ENCODE data around the gene ABHD12.

The ABHD12 gene

DNA sequence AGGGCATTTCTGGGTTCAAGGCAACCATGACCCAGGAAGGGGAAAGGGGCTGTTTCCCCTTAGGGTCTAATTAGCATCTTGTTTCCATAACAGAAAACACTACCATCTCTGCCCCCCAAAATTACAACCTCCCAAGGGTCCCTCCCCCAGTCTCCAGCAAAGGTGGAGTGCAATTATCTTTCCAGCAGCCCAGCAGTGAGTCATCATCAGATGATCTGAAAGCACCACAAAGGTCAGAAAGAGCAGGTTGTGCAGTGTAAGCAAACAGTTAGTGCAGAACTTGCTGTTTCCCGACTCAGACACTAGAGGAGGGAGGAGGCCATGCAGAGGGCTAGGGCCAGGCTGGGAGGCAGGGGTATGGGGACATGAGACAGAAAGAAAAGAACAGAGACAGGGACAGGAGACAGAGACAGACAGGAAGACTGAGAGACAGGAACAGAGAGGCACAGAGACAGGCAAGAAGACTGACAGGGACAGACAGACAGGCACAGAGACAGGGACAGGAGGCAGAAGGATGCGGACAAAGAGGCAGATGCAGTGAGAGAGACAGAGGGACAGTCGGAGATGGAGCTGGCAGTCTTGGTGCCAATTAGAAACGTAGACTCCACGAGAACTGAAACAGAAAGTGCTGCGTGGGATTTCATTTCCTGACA lies 80.2 kb downstream of the ABHD12 start:
- FAIRE-seq: peak; percentile 86
- no peak for DNase-seq (ENCODE audit: extremely low spot score, insufficient read length, low read depth)

DNA sequence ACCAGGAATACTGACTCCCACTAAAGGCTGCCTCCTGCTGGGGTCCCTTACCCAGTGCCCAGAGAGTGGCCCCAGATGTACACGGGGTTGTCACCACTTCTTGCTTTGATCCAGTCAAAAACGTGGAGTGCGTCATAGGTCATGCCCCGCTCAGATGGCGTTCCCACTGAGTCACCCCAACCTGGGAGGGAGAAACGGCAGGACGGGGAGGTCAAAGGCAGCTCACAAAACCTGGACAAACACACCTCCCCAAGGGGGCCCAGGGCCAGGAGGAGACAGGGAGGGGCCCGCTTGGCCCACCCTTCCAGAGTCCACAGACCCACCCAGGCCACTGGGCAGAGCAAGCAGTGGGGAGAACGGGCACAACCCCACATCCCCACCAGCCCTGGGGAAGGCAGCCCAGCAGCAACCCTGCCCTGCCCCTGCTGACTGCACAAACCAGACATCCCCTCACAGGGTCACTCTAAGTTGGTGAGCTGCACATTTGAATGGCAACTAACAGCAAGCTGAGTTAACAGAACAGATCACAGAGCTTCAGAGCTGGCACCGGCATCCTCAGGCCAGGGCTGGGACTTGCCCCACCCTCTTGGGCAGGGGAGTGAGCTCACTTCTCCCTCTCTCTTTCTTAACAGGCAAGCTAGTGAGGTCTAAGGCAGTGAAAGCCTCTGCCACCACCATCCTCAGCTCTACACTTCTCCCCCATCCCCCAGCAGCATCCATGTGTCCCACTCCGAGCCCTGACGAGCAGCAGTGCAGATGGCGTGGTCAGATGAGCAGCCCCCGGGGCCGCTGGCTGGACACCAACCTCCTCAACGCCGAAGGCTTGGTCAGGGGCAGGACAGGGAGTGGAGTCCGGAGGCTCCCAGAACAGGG lies 81.0 kb downstream of the ABHD12 start:
- no peak for DNase-seq (ENCODE audit: extremely low spot score, insufficient read length, low read depth)
- no peak for FAIRE-seq

- no peak for DNase-seq (ENCODE audit: extremely low spot score, insufficient read length, low read depth)
- no peak for FAIRE-seq
Measured at GRCh38 chr20:25308671-25309394, 81.8 kb downstream of the ABHD12 start.

DNA sequence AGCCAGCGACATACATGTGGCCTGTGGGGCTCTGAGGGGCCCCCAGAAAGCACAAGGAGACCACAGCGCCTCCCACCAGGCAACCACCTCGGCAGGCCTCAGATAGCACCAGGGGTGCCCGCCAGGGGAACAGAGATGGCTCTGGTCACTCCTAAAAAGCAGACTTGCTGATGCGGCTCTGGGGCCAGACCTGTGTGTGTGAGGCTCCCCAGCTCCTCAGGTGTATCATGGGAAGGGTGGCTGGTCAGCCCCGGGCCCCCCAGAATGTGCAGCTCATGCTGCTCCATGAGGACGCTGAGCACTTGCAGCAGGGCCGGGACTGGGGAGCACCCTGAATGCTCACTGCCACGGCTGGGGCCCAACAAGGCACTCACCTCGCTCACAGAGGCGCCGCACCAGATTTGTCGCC lies 82.5 kb downstream of the ABHD12 start:
- no peak for FAIRE-seq

DNA sequence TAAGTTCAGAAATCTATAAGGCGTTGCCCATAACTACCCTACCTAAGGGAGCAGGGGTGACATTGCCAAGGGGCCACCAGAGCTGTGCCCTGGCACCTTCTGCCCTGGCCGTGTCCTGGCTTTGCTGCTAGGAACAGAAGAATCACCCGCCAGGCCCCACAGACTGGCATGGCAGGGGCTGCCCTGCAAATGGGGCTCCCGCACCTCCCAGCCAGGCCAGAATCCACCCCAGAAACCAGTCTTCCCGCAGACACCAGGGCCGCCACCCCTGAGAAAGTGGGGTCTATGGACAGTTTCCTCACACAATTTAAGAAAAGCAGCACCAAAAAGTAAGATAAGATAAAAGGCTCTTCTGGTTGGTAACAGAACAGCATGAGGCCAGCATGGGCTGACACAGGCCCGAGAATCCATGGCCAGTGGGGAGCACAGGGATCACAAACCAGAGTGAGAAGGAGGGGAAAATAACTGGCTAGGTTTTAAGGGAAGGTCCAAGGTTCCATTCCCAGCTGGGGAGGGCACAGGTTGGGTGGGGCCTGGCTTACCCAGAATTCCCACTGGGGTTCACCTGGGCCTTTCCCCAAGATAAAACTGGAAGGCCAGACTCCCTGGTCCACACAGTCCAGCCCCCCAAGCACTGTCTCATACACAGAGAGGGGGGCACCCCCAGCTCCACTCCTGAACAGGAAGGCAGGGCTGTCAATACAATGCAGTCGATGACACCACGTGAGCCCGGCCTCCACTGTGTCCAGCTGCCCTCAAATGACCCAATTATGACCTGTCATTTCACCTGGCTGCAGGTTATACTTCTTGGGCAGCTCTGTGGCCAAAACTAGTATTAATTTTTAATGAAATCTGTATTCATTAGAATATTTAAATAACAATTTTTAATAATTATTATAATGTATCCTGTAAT lies 83.4 kb downstream of the ABHD12 start:
- DNase-seq (ENCODE audit: extremely low spot score, insufficient read length, low read depth): no peak
- no peak for FAIRE-seq

More for the DNA sequence above, 82.5 kb downstream of the ABHD12 start:
- no peak for DNase-seq (ENCODE audit: extremely low spot score, insufficient read length, low read depth)

DNA sequence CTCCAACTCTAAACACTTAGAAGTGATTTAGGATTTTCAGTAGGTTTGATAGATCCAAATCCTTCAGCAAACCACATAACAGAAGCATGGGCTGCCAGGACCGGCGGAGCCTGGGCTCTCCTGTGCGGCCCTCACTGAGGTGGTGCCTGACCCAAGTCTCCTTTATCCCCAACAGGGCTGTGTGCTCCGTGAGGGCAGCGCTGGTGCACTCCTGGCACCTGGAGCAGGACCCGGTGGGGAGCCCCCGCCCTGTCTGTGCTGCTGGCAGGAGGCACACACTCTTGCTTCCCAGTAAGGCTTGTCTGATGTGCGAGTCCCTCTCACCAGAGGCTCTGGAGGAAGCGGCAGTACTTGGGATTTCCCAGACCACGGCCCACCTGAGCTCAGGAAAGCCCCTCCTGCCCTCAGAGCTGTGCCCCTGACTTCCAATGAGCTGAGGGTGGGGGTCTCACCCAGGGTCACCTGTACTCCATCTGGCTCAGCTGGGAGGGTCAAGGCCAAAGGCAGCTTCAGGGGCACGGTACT lies 86.5 kb downstream of the ABHD12 start:
- DNase-seq (ENCODE audit: extremely low spot score, insufficient read length, low read depth): no peak
- no peak for FAIRE-seq

DNA sequence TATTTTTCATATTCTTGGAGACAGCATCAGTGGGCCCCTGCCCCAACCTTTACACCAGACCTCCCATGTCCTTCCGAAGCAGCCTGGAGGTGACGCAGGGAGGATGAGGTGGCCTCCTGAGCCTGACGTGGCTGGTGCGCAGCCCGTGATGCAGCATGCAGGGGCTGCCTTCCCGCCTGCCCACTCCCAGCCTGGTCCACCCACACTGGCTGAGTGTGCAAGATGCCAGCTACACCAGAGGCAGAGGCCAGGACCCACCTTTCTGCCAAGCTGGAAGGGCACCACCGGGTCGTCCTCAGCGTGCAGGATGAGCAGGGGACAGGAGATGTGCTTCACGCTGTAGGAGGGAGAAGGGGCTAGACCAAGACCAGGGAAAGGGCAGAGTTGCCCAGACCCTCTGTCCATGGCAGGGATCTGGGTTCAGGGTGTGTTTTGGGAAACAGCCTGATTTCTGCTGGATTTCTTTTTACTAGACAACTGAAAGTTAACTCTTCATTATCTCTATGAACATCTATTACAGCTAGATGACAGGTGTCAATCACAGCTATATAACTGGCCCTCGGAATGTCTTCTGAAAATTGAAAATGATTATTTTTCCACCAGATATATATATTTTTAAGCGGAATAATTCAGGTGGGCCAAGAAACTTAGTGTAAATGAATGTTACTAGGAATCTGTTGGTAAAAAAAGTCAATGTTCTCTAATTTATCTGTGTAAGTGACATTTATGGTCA lies 87.2 kb downstream of the ABHD12 start:
- FAIRE-seq (no peak), DNase-seq (ENCODE audit: extremely low spot score, insufficient read length, low read depth) (no peak)

DNA sequence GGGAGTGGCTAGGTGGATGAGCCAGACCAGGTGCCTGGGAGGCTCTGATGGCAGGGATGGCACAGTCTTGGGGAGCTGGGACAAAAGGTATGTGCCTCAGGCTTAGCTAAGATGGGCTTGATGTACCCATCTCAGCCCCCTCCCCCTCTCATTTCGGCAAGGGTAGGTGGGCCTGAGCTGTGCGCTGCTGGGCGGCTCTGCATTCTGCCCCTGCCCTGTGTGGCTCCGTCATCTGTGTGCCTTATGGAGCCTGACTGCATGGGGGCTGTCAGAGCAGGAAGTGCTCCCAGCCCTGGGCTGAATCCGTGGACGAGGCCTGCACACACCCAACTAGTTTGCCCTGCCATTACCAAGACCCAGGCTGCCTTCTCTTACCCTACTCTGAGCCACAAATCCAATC lies 88.0 kb downstream of the ABHD12 start:
- FAIRE-seq (no peak), DNase-seq (ENCODE audit: extremely low spot score, insufficient read length, low read depth) (no peak)

- DNase-seq (ENCODE audit: extremely low spot score, insufficient read length, low read depth) (no peak), FAIRE-seq (no peak)
Measured at GRCh38 chr20:25301357-25301920, 89.2 kb downstream of the ABHD12 start.

DNA sequence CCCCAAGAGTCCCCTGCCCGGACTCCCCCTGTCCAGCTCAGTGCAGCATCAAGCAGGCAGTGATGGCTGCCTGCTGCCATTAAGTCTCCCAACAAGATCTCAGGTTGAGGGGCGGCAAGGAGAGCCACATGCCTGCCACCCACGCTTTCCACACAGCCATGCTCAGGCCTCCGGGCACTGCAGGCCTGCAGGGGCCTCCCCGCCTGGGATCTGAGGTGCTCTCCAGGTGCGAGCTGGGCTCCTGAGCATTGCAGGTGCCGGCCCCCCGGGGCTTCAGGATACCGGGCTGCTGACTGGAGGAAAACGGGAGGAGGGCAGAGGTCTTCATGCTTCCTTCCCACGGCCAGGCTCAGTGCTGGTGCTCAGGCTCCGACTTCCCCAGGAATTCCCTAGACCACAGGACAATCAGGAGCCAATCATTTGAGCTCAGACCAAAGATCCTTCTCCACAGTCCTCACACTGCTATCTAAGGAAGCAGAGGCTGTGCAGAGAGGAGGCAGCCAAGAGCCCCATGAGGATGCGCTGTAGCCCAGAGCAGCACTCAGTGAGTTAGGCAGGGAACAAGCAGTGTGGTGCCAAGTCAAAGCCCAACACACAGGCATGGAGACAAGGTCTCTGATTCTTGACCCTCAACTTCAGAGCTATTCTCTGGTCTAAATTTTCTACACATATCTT lies 90.0 kb downstream of the ABHD12 start:
- FAIRE-seq (no peak), DNase-seq (ENCODE audit: extremely low spot score, insufficient read length, low read depth) (no peak)

DNA sequence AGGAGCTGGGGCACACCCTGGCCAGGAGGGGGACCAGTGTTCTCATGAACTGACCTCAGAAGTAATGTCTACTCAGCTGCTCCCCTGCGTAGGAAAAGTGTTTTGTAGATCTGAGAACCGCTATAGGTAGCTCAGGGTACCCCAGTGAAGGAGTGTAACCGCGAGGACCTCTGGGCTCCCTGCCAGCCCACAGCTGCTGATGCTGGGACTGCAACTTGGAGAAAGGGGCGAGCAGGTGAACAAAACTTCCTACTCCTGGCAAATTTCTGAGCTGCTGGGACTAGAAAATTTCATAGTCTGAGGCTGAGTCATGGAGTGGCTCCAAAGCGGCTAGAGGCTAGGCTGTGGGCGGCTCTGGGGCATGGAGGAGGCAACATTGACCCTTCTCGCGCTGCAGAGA lies 90.8 kb downstream of the ABHD12 start:
- DNase-seq (ENCODE audit: extremely low spot score, insufficient read length, low read depth) (no peak), FAIRE-seq (no peak)

DNA sequence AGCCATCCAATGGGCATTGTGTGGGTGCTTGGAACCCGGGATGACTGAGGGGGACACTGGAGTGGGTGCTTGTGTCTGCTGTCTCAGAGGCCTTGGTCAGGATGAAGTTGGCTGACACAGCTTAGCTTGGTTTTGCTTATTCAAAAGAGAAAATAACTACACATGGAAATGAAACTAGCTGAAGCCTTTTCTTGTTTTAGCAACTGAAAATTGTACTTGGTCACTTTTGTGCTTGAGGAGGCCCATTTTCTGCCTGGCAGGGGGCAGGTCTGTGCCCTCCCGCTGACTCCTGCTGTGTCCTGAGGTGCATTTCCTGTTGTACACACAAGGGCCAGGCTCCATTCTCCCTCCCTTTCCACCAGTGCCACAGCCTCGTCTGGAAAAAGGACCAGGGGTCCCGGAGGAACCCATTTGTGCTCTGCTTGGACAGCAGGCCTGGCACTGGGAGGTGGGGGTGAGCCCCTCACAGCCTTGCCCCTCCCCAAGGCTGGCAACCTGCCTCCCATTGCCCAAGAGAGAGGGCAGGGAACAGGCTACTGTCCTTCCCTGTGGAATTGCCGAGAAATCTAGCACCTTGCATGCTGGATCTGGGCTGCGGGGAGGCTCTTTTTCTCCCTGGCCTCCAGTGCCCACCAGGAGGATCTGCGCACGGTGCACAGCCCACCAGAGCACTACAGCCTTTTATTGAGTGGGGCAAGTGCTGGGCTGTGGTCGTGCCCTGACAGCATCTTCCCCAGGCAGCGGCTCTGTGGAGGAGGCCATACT lies 93.3 kb downstream of the ABHD12 start:
- FAIRE-seq (peak; percentile 75), DNase-seq (ENCODE audit: extremely low spot score, insufficient read length, low read depth) (no peak)

DNA sequence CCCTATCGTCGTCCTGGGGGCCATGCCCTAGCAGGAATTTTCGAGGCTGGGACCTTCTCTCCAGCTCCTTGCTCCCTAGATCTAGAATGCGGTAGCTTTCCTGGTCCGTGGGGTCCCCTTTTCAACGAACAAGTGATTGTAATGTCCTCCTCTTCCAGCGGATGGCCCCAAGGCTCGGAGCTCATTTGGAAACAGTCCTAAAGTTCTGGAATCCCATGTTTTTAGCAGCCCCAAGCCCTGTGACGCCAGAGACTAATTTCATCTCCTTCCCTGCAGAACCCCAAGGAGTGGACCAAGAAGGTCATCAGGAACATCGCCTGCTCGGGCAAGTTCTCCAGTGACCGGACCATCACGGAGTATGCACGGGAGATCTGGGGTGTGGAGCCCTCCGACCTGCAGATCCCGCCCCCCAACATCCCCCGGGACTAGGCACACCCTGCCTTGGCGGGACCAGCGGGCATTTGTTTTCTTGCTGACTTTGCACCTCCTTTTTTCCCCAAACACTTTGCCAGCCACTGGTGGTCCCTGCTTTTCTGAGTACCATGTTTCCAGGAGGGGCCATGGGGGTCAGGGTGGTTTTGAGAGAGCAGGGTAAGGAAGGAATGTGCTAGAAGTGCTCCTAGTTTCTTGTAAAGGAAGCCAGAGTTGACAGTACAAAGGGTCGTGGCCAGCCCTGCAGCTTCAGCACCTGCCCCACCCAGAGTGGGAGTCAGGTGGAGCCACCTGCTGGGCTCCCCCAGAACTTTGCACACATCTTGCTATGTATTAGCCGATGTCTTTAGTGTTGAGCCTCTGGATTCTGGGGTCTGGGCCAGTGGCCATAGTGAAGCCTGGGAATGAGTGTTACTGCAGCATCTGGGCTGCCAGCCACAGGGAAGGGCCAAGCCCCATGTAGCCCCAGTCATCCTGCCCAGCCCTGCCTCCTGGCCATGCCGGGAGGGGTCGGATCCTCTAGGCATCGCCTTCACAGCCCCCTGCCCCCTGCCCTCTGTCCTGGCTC lies 94.2 kb downstream of the ABHD12 start:
- FAIRE-seq (peak; percentile 44), DNase-seq (ENCODE audit: extremely low spot score, insufficient read length, low read depth) (no peak)

DNA sequence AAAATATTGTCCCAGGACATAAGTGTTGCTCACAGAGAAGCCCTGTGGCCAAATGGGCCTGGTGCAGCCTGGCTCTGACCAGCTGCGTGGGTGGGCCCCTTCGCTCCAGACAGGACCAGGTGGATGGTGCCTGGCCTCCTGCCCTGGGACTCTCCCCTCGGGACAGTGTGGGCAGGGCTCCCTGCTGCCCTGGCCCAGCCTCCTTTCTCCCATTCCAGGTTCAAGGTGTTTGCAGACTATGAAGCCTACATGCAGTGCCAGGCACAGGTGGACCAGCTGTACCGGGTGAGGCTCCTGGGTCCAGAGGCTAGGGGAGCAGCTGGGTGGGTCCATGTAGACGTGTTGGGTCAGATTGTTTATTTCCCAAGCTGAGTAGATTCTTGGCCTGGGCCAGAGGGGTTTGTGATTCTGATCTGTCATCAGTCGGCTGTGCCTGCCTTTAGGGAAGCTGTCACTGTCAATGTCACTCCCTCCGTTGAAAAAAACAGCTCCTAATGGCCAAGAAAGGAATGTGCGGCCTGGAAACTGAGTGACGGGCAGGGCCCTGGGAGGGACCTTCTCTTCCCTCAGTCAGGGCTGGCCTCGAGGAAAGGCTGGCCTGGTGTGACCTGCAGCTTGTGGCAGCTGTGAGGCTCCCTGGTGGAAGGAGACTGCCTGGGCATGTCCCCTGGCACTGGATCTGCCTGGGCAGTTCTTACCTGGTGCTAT lies 95.1 kb downstream of the ABHD12 start:
- DNase-seq (ENCODE audit: extremely low spot score, insufficient read length, low read depth) (no peak), FAIRE-seq (no peak)

DNA sequence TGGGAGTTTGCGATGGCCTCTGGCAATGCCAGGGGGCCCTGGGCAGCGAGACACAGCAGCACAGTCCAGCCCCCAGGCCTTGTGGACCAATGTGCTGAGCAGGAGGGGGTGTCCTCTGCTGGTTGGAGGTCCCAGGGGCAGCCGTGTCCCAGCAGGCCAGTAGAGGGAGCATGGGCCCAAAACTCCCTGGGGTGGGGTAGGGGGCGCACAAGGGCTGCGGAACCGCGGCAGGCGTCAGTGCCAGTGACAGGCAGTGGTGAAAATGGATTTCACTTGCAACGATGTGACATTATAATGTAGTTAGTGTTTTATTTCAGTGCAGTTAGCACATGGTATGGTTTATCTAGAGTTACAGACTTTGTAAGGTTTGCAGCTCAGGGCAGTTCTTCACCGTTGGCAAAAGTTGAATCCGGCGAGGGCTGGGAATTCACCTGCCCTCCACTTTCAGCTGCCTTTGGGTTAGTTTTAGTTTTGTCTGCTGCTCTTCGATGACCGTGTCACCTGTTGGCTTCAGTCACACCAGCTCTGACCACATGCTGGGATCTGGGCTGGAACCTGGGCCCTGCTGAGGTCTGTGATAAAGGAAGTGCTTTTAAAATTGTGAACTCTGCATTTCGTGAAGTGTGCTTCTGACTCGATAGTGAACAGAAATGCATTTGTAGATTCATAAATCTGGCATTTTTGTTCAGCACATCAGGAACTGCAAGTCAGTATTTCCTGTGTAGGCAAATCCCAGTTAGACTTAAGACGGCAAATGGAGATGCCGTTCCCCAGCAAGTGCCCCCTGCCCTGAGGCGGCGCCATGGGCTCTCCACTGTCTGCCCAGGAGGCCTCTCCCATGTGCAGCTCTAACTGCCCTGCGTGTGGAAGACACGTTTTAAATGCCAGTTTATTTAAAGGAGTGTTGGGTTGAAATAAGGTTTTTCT lies 95.9 kb downstream of the ABHD12 start:
- FAIRE-seq (peak; percentile 47), DNase-seq (ENCODE audit: extremely low spot score, insufficient read length, low read depth) (no peak)
